Measurements from ENCODE around the gene ODC1.

ODC1 gene

GRCh38 chr2:10397878-10398277, 50.2 kb downstream of the ODC1 start:
- DNase-seq, result no peak

- DNase-seq, result no peak
Observed at GRCh38 chr2:10397297-10397875, 50.7 kb downstream of the ODC1 start.

GRCh38 chr2:10396464-10396863, 51.7 kb downstream of the ODC1 start:
- DNase-seq, result no peak

- DNase-seq, result no peak
Observed at GRCh38 chr2:10395893-10396292, 52.2 kb downstream of the ODC1 start.

- no peak for DNase-seq
Observed at GRCh38 chr2:10393640-10393982, 54.5 kb downstream of the ODC1 start.

GRCh38 chr2:10392951-10393639, 55.0 kb downstream of the ODC1 start:
- DNase-seq, result no peak

- no peak for DNase-seq
Observed at GRCh38 chr2:10392548-10392947, 55.6 kb downstream of the ODC1 start.

- no peak for DNase-seq
Observed at GRCh38 chr2:10392100-10392499, 56.0 kb downstream of the ODC1 start.

- DNase-seq, result no peak
Observed at GRCh38 chr2:10390369-10390801, 57.7 kb downstream of the ODC1 start.
